GM10847 (cell line): ENCODE results near the gene FZD1.

Experiments used
- POLR2A ChIP-seq: IDR thresholded peaks from 2 replicates; pipeline ENCODE4 v1.6.1; 2011; ENCODE audit not compliant: insufficient read length; ENCODE audit errors: extremely low read depth

Gene FZD1

GRCh38 chr7:91248996-91249395 lies 15.2 kb upstream of the FZD1 start:
- no peak for TF ChIP-seq POLR2A

DNA sequence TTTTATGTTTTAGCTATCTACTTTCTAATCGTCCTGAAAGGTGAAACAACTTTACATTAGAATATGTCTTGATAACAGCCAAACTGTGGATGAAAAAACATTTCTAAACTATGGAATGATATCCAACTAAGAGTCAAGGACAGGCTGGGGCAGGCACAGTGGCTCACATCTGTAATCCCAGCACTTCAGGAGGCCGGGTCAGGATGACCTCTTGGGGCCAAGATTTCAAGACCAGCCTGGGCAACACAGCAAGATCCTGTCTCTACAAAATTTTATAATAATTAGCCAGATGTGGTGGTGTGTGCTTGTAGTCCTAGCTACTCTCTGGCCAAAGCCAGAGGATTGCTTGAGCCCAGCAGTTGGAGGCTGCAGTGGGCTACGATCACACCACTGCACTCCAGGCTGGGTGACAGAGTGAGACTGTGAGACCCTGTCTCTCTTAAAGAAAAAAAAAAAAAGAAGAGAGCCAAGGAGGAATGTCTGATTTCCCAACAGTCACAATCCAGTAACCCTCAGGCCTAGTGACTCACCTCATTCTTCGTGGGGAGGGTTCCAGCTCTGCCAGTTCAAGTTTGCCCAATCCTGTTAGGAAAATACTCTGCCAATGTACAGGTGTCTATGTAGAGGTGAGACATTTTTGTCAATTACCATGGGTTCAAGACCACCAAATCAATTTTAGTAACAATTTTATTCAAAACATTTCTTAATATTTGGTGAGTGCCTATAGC lies 14.6 kb upstream of the FZD1 start:
- TF ChIP-seq POLR2A = no peak

DNA sequence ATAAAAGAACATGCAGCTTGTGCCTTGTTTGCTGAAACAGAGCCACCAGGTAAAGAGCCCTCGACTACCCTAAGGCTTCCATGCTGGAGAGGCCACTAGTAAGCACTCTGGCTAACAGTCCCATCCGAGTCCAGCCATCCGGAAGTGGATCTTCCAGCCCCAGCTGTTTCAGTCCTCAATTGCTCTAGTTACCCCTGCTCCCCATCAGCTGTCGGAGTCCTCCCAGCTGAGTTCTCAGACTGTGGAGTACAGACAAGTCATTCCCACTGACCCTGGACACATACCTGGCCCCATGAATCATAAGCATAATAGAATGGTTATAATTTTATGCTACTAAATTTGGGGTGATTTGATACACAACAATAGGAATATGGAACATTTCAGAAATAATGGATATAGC lies 13.5 kb upstream of the FZD1 start:
- no peak for TF ChIP-seq POLR2A

GRCh38 chr7:91251877-91252276 lies 12.4 kb upstream of the FZD1 start:
- TF ChIP-seq POLR2A = no peak

GRCh38 chr7:91263384-91264045 lies 718 bp upstream of the FZD1 start:
- TF ChIP-seq POLR2A = no peak

- TF ChIP-seq POLR2A = no peak
These were observed 870 bp downstream of the FZD1 start for GRCh38 chr7:91264924-91265681.

DNA sequence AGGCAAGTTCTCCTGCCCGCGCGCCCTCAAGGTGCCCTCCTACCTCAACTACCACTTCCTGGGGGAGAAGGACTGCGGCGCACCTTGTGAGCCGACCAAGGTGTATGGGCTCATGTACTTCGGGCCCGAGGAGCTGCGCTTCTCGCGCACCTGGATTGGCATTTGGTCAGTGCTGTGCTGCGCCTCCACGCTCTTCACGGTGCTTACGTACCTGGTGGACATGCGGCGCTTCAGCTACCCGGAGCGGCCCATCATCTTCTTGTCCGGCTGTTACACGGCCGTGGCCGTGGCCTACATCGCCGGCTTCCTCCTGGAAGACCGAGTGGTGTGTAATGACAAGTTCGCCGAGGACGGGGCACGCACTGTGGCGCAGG lies 1.4 kb downstream of the FZD1 start:
- TF ChIP-seq POLR2A = no peak

DNA sequence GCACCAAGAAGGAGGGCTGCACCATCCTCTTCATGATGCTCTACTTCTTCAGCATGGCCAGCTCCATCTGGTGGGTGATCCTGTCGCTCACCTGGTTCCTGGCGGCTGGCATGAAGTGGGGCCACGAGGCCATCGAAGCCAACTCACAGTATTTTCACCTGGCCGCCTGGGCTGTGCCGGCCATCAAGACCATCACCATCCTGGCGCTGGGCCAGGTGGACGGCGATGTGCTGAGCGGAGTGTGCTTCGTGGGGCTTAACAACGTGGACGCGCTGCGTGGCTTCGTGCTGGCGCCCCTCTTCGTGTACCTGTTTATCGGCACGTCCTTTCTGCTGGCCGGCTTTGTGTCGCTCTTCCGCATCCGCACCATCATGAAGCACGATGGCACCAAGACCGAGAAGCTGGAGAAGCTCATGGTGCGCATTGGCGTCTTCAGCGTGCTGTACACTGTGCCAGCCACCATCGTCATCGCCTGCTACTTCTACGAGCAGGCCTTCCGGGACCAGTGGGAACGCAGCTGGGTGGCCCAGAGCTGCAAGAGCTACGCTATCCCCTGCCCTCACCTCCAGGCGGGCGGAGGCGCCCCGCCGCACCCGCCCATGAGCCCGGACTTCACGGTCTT lies 1.9 kb downstream of the FZD1 start:
- TF ChIP-seq POLR2A = no peak

DNA sequence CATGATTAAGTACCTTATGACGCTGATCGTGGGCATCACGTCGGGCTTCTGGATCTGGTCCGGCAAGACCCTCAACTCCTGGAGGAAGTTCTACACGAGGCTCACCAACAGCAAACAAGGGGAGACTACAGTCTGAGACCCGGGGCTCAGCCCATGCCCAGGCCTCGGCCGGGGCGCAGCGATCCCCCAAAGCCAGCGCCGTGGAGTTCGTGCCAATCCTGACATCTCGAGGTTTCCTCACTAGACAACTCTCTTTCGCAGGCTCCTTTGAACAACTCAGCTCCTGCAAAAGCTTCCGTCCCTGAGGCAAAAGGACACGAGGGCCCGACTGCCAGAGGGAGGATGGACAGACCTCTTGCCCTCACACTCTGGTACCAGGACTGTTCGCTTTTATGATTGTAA lies 2.5 kb downstream of the FZD1 start:
- no peak for TF ChIP-seq POLR2A

DNA sequence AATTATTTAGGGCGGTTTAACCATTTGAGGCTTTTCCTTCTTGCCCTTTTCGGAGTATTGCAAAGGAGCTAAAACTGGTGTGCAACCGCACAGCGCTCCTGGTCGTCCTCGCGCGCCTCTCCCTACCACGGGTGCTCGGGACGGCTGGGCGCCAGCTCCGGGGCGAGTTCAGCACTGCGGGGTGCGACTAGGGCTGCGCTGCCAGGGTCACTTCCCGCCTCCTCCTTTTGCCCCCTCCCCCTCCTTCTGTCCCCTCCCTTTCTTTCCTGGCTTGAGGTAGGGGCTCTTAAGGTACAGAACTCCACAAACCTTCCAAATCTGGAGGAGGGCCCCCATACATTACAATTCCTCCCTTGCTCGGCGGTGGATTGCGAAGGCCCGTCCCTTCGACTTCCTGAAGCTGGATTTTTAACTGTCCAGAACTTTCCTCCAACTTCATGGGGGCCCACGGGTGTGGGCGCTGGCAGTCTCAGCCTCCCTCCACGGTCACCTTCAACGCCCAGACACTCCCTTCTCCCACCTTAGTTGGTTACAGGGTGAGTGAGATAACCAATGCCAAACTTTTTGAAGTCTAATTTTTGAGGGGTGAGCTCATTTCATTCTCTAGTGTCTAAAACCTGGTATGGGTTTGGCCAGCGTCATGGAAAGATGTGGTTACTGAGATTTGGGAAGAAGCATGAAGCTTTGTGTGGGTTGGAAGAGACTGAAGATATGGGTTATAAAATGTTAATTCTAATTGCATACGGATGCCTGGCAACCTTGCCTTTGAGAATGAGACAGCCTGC lies 3.1 kb downstream of the FZD1 start:
- TF ChIP-seq POLR2A = no peak

GRCh38 chr7:91270372-91270771 lies 6.1 kb downstream of the FZD1 start:
- no peak for TF ChIP-seq POLR2A

GRCh38 chr7:91276909-91277308 lies 12.7 kb downstream of the FZD1 start:
- TF ChIP-seq POLR2A = no peak

- TF ChIP-seq POLR2A = no peak
These were observed 16.0 kb downstream of the FZD1 start for GRCh38 chr7:91280185-91280584.

GRCh38 chr7:91280604-91281003 lies 16.4 kb downstream of the FZD1 start:
- TF ChIP-seq POLR2A = no peak
